K562 (cell line): ENCODE results near the gene TFAP2A. TPM values are rescaled to one million over a fixed set of nuclear protein-coding genes. Genes with fewer than 3 reads are reported as not detected.

ENCODE experiments used
- ATAC-seq: fragments of 200-7000 bp; cut with Tn5 transposase; 3 replicates; pipeline ENCODE4 v1.9.1; 2020; ENCODE audit warnings: moderate library complexity
- BruUV-seq: library from RNA; stranded (reverse); fragments of 400-500 nt; replicated peaks from 2 replicates; lab custom pipeline; 2021; lab: Mats Ljungman, UMichigan
- CTCF ChIA-PET: fragments of 300-600 bp; formaldehyde crosslinking; extraction: SDS; loops from one replicate; lab custom pipeline; 2021; ENCODE audit warnings: low intra/inter-chr PET ratio; lab: Yijun Ruan, JAX
- POLR2A ChIA-PET: fragments of 300-600, 350-650 bp; sonication (Branson Sonifier 250); formaldehyde crosslinking; extraction: SDS; loops from one replicate; lab custom pipeline; 2021; ENCODE audit warnings: antibody characterized with exemption, inconsistent platforms; lab: Yijun Ruan, JAX
- DNase-seq, 4 experiments: peaks; one replicate each; pipeline versions ENCODE4 v3.0.0 to v3.0.0-alpha.2; 2011 to 2018; ENCODE audit warnings: low spot score in 3 of 4, mixed read lengths in 3 of 4; ENCODE audit errors: extremely low read depth in 1 of 4
- FAIRE-seq: peaks from 2 replicates; lab custom pipeline; 2011; peaks lifted over from hg19 to GRCh38; lab: Jason Lieb, UNC
- H2AFZ ChIP-seq: 2 replicates; pipeline ENCODE4 v1.6.0; 2011; ENCODE audit warnings: low read depth, low read length, control low read depth, inconsistent platforms
- H3K27ac ChIP-seq: fragments of 200-600 bp; 3 replicates; pipeline ENCODE4 v1.8.0; 2011; ENCODE audit warnings: low read depth, mild to moderate bottlenecking, control low read depth, inconsistent platforms, low read length, moderate library complexity, mixed read lengths; ENCODE audit errors: extremely low read depth
- H3K27me3 ChIP-seq, 2 experiments: fragments of 300-600 bp in 1 of 2; 2 replicates in 1 of 2; 3 replicates in 1 of 2; pipeline versions ENCODE4 v1.6.0 to v1.8.0; 2011; ENCODE audit warnings: inconsistent platforms in 2 of 2, low read length in 2 of 2, mild to moderate bottlenecking in 1 of 2, mixed read lengths in 1 of 2, moderate library complexity in 1 of 2; ENCODE audit not compliant: control insufficient read depth in 2 of 2, insufficient read depth in 2 of 2
- H3K36me3 ChIP-seq: fragments of 300-600 bp; 3 replicates; pipeline ENCODE4 v1.8.0; 2011; ENCODE audit warnings: mild to moderate bottlenecking, low read length, inconsistent platforms; ENCODE audit not compliant: control insufficient read depth, insufficient read depth
- H3K4me1 ChIP-seq, 2 experiments: fragments of 200-600 bp in 1 of 2; replicated peaks in 1 of 2; 2 replicates in 1 of 2; 3 replicates in 1 of 2; pipeline versions ENCODE4 v1.5.1 to v1.8.0; 2011; ENCODE audit warnings: inconsistent platforms in 2 of 2, low read length in 2 of 2, mild to moderate bottlenecking in 1 of 2, mixed read lengths in 1 of 2, moderate library complexity in 1 of 2; ENCODE audit not compliant: control insufficient read depth in 2 of 2, insufficient read depth in 2 of 2
- H3K4me2 ChIP-seq: 2 replicates; pipeline ENCODE4 v1.6.1; 2011; ENCODE audit warnings: low read length, control low read depth, inconsistent platforms, mixed read lengths; ENCODE audit not compliant: insufficient read depth
- H3K4me3 ChIP-seq: fragments of 200-600 bp; sonication (generic), shearing (Covaris generic); 2 replicates; pipeline ENCODE4 v1.5.1; 2016; ENCODE audit warnings: control low read depth, inconsistent platforms
- H3K79me2 ChIP-seq: fragments of 200-600 bp; 3 replicates; pipeline ENCODE4 v1.8.0; 2011; ENCODE audit warnings: low read length, inconsistent platforms; ENCODE audit not compliant: control insufficient read depth, insufficient read depth
- H3K9ac ChIP-seq, 2 experiments: 2 replicates each; pipeline versions ENCODE4 v1.6.0 to v1.6.1; 2011; ENCODE audit warnings: low read depth in 2 of 2, low read length in 2 of 2, control low read depth in 1 of 2, inconsistent platforms in 1 of 2, mild to moderate bottlenecking in 1 of 2, mixed read lengths in 1 of 2; ENCODE audit not compliant: insufficient read depth in 1 of 2
- H3K9me1 ChIP-seq: one replicate; pipeline ENCODE4 v1.6.0; 2011; ENCODE audit warnings: inconsistent platforms, mild to moderate bottlenecking, low read length, moderate library complexity; ENCODE audit not compliant: control insufficient read depth, insufficient read depth
- H3K9me3 ChIP-seq: replicated peaks from 2 replicates; pipeline ENCODE4 v1.5.1; 2011; ENCODE audit warnings: low read depth, low read length, inconsistent platforms; ENCODE audit not compliant: control insufficient read depth, insufficient read depth
- H4K20me1 ChIP-seq: replicated peaks from 2 replicates; pipeline ENCODE4 v1.6.1; 2011; ENCODE audit warnings: low read length, inconsistent platforms, mixed read lengths; ENCODE audit not compliant: control insufficient read depth, insufficient read depth
- CEBPZ ChIP-seq: fragments of 150-350 bp; IDR thresholded peaks from 2 replicates; pipeline ENCODE4 v1.6.1; 2014; ENCODE audit warnings: low read depth, mild to moderate bottlenecking, low read length, borderline replicate concordance
- CUX1 ChIP-seq: fragments of 200-800 bp; sonication (Bioruptor generic); IDR thresholded peaks from 2 replicates; pipeline ENCODE4 v1.6.1; 2016; ENCODE audit warnings: missing genetic modification characterization, missing compliant biosample characterization
- DACH1 ChIP-seq: fragments of 450-650 bp; IDR thresholded peaks from 2 replicates; pipeline ENCODE4 v1.6.1; 2018; ENCODE audit not compliant: partially characterized antibody
- GATAD2B ChIP-seq: fragments of 450-650 bp; IDR thresholded peaks from 2 replicates; pipeline ENCODE4 v1.6.1; 2017; ENCODE audit warnings: mild to moderate bottlenecking, borderline replicate concordance
- HCFC1 ChIP-seq: IDR thresholded peaks from 2 replicates; pipeline ENCODE4 v1.6.1; 2012; ENCODE audit warnings: low read depth, low read length, improper control_type of control experiment
- NCOR1 ChIP-seq: fragments of 450-650 bp; IDR thresholded peaks from 2 replicates; pipeline ENCODE4 v1.6.1; 2016; ENCODE audit warnings: mild to moderate bottlenecking, moderate library complexity
- PCBP1 ChIP-seq: fragments of 200-400 bp; formaldehyde crosslinking; IDR thresholded peaks from 2 replicates; pipeline ENCODE4 v1.6.1; 2018; ENCODE audit warnings: mild to moderate bottlenecking, low read depth, low read length; ENCODE audit not compliant: poor library complexity, severe bottlenecking
- RBM39 ChIP-seq: fragments of 200-400 bp; formaldehyde crosslinking; optimal IDR thresholded peaks from 2 replicates; pipeline ENCODE3; 2018; ENCODE audit warnings: low read depth, low read length
- TAF9B ChIP-seq: fragments of 450-650 bp; IDR thresholded peaks from 2 replicates; pipeline ENCODE4 v1.6.1; 2018; ENCODE audit warnings: mild to moderate bottlenecking; ENCODE audit not compliant: partially characterized antibody
- TFAP4 ChIP-seq: sonication (generic); formaldehyde crosslinking; IDR thresholded peaks from 2 replicates; pipeline ENCODE4 v1.8.0; 2022; ENCODE audit warnings: missing genetic modification reagents, mild to moderate bottlenecking, moderate library complexity, borderline replicate concordance
- ZBED1 ChIP-seq: IDR thresholded peaks from 2 replicates; pipeline ENCODE4 v1.6.1; 2014
- ZC3H11A ChIP-seq: IDR thresholded peaks from 2 replicates; pipeline ENCODE4 v1.6.1; 2012; ENCODE audit warnings: low read depth, low read length, improper control_type of control experiment
- ZNF263 ChIP-seq: sonication (generic); formaldehyde crosslinking; IDR thresholded peaks from 2 replicates; pipeline ENCODE4 v1.8.0; 2022; ENCODE audit warnings: mild to moderate bottlenecking, missing genetic modification reagents, borderline replicate concordance
- ZNF77 ChIP-seq: fragments of 250-450 bp; sonication (Bioruptor Pico); IDR thresholded peaks from 2 replicates; pipeline ENCODE4 v1.5.0; 2020
- WGBS: fragments of 100-300 bp; shearing (Covaris generic); methylation state at CpG from one replicate; pipeline ENCODE4 v1.1.6; 2016; ENCODE audit warnings: low coverage, mixed read lengths; ENCODE audit not compliant: insufficient coverage; ENCODE audit errors: missing lambda C conversion rate; 5-methylcytosine and 5-hydroxymethylcytosine counted together
- in situ Hi-C: fragments of 300-500 bp; cut with MboI; formaldehyde crosslinking; loops from 4 replicates; pipeline ENCODE4 v1.15.0; 2018; ENCODE audit warnings: inconsistent platforms, mixed read lengths
- intact Hi-C: fragments of 100-400 bp; cut with micrococcal nuclease; formaldehyde crosslinking; loops from 2 replicates; pipeline ENCODE4 v1.14.2; 2022
- polyA plus RNA-seq, 8 experiments: library from polyadenylated mRNA; depleted of rRNA in 4 of 8; stranded (reverse) in 5 of 8; unstranded in 3 of 8; fragments of >200 nt; fragmentation: Nextera tagmentation in 2 of 8; fragmentation: Illumina TruSeq in 1 of 8; extraction: Ambion mirVana in 2 of 8; extraction: Trizol in 1 of 8; gene quantifications; 2 replicates each; pipeline versions ENCODE4 v1.2.1 to v1.2.3, GENCODE V29; 2011 to 2014; ENCODE audit warnings: inconsistent platforms in 1 of 8, missing spikeins in 1 of 8
- total RNA-seq, 7 experiments: library from RNA; depleted of rRNA in 6 of 7; stranded (reverse); fragments of >200 nt in 6 of 7; fragmentation: Illumina TruSeq in 2 of 7; extraction: Trizol in 2 of 7; gene quantifications; 2 replicates each; pipeline versions ENCODE4 v1.2.1 to v1.2.3, GENCODE V29; 2011 to 2021; ENCODE audit warnings: low replicate concordance in 1 of 7

TFAP2A gene
- total and polyA plus RNA-seq, 9 of the 15 experiments (the other 6 are each of a cell fraction or from before 2014, with no cell fraction given) = 0.14 to 0.53 (median 0.19) TPM; not detected in 1

GRCh38 chr6:10391799-10392198, 23.1 kb downstream of the TFAP2A start (continued):
- no peak for TF ChIP-seq DACH1
- TF ChIP-seq, all 486 proteins: peak for 0

- H3K9me3 ChIP-seq = no peaks in the 10 kb centered on the region
- no peaks in the 10 kb centered on the region for H3K36me3 ChIP-seq
- no peak for DNase-seq
- no peak overlapping the region for H2AFZ ChIP-seq
- no peaks in the 10 kb centered on the region; a peak in 1 of 5 replicates for H3K4me1 ChIP-seq
- no peak overlapping the region for H3K4me2 ChIP-seq
- H3K9ac ChIP-seq = no peak overlapping the region
- no peaks in the 10 kb centered on the region for H3K27me3 ChIP-seq
- H3K9me1 ChIP-seq = no peaks in the 10 kb centered on the region
- no peak for FAIRE-seq
- no peak overlapping the region for H3K4me3 ChIP-seq
- ATAC-seq = no peak
- POLR2A ChIA-PET = no interaction called here
- intact Hi-C loops (no loop called here), in situ Hi-C loops (no loop called here)
- CTCF ChIA-PET = no interaction called here
- H4K20me1 ChIP-seq = no peaks in the 10 kb centered on the region
- no peak overlapping the region for H3K27ac ChIP-seq
- BruUV-seq = no TSS peak
- 83% methylated on average over 10 of the region's 10 CpGs for WGBS
- H3K79me2 ChIP-seq = no peaks in the 10 kb centered on the region
- TF ChIP-seq CUX1 (CRISPR knock-in tag) (no peak), ZC3H11A (no peak), ZNF77 (no peak), TFAP4 (CRISPR knock-in tag) (no peak), PCBP1 (no peak), TAF9B (no peak), ZBED1 (no peak), RBM39 (no peak), HCFC1 (no peak), NCOR1 (no peak), CEBPZ (no peak), GATAD2B (no peak), ZNF263 (CRISPR knock-in tag) (no peak)
Observed at GRCh38 chr6:10391299-10391630, 23.6 kb downstream of the TFAP2A start.
